ENCODE results near the gene NAA60.

DNA sequence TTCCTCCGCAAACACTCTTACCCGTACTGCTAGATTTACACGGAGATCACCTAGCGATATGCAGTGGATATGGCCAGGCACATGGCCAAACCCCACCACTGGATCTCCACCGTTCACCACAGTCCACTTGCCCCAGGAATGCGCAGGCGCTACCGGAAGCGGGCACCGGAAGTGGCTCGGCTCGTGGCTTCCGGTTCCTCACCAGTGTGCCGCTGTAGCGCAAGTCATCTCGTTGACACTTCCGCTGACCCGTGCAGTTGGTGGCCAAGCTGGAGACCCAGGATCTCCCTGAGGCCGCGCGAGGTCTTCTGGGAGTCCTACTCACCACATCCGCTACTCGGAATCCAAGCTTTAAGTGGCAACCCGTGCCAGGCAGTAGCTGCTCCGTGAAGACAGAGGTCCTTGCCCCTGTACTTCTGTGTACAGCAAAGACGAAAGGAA is 11.7 kb upstream of the NAA60 start:
- TF ChIP-seq, protein P1, sequence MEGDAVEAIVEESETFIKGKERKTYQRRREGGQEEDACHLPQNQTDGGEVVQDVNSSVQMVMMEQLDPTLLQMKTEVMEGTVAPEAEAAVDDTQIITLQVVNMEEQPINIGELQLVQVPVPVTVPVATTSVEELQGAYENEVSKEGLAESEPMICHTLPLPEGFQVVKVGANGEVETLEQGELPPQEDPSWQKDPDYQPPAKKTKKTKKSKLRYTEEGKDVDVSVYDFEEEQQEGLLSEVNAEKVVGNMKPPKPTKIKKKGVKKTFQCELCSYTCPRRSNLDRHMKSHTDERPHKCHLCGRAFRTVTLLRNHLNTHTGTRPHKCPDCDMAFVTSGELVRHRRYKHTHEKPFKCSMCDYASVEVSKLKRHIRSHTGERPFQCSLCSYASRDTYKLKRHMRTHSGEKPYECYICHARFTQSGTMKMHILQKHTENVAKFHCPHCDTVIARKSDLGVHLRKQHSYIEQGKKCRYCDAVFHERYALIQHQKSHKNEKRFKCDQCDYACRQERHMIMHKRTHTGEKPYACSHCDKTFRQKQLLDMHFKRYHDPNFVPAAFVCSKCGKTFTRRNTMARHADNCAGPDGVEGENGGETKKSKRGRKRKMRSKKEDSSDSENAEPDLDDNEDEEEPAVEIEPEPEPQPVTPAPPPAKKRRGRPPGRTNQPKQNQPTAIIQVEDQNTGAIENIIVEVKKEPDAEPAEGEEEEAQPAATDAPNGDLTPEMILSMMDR (conservative IDR thresholded peaks at IDR 0.05), result no peak
- no peak for TF ChIP-seq EZH2 (IDR thresholded peaks at IDR 0.05; ENCODE audit: low read depth)

All from PC-9 (cell line).